ENCODE results near the gene RAB11FIP5.
"Not testable (repeated sequence)": the region's sequence is repeated elsewhere in the genome, so short reads cannot be mapped to it uniquely, and the experiment has no call there.

RAB11FIP5 gene

DNA sequence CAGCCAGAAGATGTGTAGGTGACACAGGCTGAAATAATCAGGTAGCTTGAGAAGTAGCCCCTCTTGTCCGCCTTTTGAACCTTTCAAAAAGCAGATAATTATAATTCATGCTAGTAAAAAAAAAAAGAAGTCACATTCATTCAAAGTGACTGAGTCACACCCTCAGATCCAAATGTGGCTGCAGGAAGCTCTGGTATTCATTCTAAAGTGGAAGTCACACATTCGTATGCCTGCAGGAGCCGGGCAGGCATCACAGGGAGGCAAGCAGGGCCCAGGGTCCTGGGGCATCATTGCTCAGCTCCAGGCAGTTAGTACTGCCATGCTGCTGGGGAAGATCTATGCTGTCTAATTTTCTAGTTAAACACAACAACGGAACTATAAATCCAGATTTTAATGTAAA is 21.7 kb upstream of the RAB11FIP5 start:
- TF ChIP-seq, protein P1, sequence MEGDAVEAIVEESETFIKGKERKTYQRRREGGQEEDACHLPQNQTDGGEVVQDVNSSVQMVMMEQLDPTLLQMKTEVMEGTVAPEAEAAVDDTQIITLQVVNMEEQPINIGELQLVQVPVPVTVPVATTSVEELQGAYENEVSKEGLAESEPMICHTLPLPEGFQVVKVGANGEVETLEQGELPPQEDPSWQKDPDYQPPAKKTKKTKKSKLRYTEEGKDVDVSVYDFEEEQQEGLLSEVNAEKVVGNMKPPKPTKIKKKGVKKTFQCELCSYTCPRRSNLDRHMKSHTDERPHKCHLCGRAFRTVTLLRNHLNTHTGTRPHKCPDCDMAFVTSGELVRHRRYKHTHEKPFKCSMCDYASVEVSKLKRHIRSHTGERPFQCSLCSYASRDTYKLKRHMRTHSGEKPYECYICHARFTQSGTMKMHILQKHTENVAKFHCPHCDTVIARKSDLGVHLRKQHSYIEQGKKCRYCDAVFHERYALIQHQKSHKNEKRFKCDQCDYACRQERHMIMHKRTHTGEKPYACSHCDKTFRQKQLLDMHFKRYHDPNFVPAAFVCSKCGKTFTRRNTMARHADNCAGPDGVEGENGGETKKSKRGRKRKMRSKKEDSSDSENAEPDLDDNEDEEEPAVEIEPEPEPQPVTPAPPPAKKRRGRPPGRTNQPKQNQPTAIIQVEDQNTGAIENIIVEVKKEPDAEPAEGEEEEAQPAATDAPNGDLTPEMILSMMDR (IDR thresholded peaks at IDR 0.05; ENCODE audit: insufficient read depth, low read length, missing control alignments) = no peak
- ChIA-PET CTCF (interaction anchor here (0.7 to 2.6 kb wide), 11 partner anchors 9 to 271 kb away, joined by 3 to 11 read pairs (median 4); no protein-coding TSS in a partner anchor), POLR2A (no interaction called here)
- H3K4me3 ChIP-seq (ENCODE audit: low read depth, low read length) = no peak overlapping the region
- DNase-seq (ENCODE audit: low read depth, low spot score) = no peak

DNA sequence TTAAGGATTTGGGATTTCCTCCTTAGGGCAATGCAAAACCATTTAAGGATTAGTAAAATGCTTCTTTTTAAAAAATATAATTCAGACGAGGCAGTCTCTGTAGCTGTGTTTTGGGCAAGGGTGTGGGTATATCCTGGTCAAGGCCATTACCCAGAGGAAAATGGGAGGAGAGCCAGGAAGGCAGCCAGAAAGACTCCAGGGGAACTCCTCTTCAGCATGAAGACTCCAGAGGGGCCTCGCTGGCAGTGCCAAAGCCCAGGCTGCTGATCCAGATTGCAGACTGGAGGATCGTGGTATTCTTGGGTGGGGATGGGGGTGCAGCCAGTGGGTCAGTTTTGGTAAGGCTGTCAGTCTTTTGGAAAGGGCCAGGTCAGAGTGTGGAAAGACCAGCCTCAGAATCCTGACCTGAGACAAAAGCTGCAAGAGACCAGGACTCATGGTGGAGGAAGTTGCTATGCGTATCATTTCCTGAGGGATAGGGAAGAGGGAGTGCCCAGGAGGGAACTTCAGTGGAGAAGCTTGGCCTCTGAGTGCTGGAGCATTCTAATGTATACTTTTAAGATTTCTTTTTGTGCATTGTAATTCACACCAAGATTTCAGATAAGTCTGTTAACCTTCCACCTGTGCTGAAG is 20.9 kb upstream of the RAB11FIP5 start:
- no peak overlapping the region for H3K4me3 ChIP-seq (ENCODE audit: low read depth, low read length)
- POLR2A ChIA-PET = no interaction called here
- DNase-seq (ENCODE audit: low read depth, low spot score) = no peak
- TF ChIP-seq, protein P1 (IDR thresholded peaks at IDR 0.05; ENCODE audit: insufficient read depth, low read length, missing control alignments) = no peak
- CTCF ChIA-PET = interaction anchor here (0.7 to 2.6 kb wide), 9 partner anchors 9 to 271 kb away, joined by 3 to 11 read pairs (median 4); no protein-coding TSS in a partner anchor

DNA sequence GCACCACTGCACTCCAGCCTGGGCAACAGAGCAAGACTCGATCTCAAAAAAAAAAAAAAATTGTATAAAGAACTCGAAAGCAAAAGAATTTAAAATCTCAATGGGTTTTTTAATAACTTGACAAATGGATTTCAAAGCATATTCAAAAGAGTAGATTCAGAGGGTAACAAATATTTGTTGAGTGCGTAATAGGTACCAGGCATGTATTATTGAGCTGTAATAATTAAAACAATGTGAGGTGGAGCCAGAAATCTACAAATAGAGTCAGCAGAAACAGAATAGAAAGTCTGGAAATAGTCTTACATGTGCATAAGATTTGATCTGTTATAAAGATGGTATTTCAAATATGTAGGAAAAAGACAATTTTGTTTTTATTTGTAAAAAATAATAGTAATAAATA is 19.1 kb upstream of the RAB11FIP5 start:
- POLR2A ChIA-PET = interaction anchor here (0.7 kb wide), 1 partner anchor 53 kb away, joined by 4 read pairs; no protein-coding TSS in a partner anchor

DNA sequence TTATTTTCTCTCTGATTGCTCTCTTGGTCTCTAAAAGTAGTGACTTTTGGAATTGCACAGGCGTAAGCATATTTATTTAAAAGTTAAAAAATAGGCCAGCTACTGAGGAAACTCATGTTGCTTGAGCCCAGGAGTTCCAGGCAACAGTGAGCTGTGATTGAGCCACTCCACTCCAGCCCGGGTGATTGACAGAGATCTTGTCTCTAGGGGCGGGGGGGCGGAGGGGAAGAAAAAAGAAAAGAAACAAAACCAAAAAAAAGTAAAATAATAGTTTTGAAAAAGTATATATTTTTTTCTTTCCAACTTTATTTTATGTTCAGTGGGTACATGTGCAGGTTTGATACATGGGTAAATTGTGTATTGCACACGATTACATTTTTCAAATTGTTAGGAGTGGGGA is 18.0 kb upstream of the RAB11FIP5 start:
- TF ChIP-seq, protein P1 (IDR thresholded peaks at IDR 0.05; ENCODE audit: insufficient read depth, low read length, missing control alignments) = no peak
- CTCF ChIA-PET = interaction anchor here (0.6 kb wide), 1 partner anchor 25 kb away, joined by 3 read pairs; no protein-coding TSS in a partner anchor
- POLR2A ChIA-PET = no interaction called here
- H3K4me3 ChIP-seq (ENCODE audit: low read depth, low read length) = no peak overlapping the region
- DNase-seq (ENCODE audit: low read depth, low spot score) = no peak

More for the DNA sequence above, 19.1 kb upstream of the RAB11FIP5 start:
- TF ChIP-seq, protein P1 (IDR thresholded peaks at IDR 0.05; ENCODE audit: insufficient read depth, low read length, missing control alignments) = no peak
- DNase-seq (ENCODE audit: low read depth, low spot score) = no peak
- H3K4me3 ChIP-seq (ENCODE audit: low read depth, low read length) = no peak overlapping the region
- CTCF ChIA-PET = interaction anchor here (0.7 to 0.9 kb wide), 3 partner anchors 33 to 140 kb away, joined by 3 to 4 read pairs (median 3); no protein-coding TSS in a partner anchor

DNA sequence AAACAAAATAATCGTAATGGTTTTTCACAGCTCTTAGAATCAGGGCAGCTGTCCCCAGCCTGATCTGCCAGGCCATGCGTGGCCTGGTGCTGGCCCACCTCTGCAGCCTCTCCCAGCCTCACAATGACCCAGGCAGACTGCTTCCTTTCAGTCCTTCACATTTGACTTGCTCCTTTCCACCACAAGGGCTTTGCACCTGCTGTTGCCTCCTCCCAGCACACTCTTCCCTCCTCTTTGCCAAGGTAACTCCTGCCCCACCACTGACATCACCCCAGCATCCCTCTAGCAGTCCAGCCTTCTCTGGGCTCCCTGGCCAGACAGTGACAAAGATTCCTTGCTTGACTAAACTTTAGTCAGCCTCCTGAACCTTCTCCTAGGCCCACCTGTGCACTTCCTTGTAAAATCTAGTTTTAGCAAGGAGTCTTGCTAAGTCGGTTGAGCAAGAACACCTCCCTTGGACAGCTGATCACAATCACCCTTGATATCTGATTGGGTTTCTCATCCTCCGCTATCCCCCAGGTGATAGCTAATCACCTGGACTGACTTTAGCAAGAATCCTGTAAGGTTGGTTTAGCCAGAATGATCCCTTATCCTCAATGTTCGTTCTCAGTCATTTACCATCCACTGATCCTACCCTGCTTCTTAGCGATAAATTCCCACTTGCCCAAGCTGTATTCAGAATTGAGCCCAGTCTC is 16.2 kb upstream of the RAB11FIP5 start:
- ChIA-PET CTCF (interaction anchor here (1.1 to 1.6 kb wide), 3 partner anchors 11 to 155 kb away, joined by 3 to 10 read pairs (median 3); no protein-coding TSS in a partner anchor), POLR2A (interaction anchor here (1.0 kb wide), 1 partner anchor 19 kb away, joined by 3 read pairs; no protein-coding TSS in a partner anchor)
- H3K4me3 ChIP-seq (ENCODE audit: low read depth, low read length) = no peak overlapping the region
- DNase-seq (ENCODE audit: low read depth, low spot score) = no peak
- TF ChIP-seq, protein P1 (IDR thresholded peaks at IDR 0.05; ENCODE audit: insufficient read depth, low read length, missing control alignments) = no peak

DNA sequence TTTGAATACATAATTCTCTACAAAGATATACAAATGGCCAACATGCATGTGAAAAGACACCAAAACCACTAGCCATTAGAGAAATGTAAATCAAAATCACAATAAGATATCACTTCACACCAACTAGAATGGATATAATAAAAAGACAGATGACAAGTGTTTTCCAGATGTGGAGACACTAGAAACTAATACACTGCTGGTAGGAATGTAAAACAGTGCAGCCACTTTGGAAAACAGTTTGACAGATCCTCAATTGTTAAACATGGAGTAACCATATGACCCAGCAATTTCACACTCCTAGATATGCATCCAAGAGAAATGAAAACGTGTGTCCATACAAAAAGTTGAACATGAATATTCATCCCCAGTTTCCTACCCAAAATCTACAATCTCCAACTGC is 9.8 kb upstream of the RAB11FIP5 start:
- TF ChIP-seq, protein P1 (IDR thresholded peaks at IDR 0.05; ENCODE audit: insufficient read depth, low read length, missing control alignments) = no peak
- POLR2A ChIA-PET = no interaction called here
- CTCF ChIA-PET = interaction anchor here (2.0 kb wide), 1 partner anchor 37 kb away, joined by 11 read pairs; no protein-coding TSS in a partner anchor
- no peak for DNase-seq (ENCODE audit: low read depth, low spot score)
- no peak overlapping the region for H3K4me3 ChIP-seq (ENCODE audit: low read depth, low read length)

DNA sequence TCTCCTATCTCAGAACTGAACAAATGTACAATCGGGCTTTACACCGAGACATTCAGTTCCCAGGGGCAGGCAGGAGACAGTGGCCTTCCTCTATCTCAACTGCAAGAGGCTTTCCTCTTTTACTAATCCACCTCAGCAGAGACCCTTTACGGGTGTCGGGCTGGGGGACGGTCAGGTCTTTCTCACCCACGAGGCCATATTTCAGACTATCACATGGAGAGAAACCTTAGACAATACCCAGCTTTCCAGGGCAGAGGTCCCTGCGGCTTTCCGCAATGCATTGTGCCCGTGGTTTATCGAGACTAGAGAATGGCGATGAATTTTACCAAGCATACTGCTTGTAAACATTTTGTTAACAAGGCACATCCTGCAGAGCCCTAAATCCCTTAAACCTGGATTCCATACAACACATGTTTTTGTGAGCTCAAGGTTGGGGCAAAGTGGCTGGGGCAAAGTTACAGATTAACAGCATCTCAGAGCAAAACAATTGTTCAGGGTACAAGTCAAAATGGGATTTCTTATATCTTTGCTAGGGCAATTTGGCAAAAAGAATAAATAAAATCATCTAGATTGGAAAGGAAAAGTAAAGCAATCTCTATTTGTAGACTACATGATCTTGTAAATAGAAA is 7.0 kb upstream of the RAB11FIP5 start:
- POLR2A ChIA-PET; DNase-seq (ENCODE audit: low read depth, low spot score); H3K4me3 ChIP-seq (ENCODE audit: low read depth, low read length); CTCF ChIA-PET: not testable (repeated sequence)

Measured in AG04449 (cell line).